ENCODE data around the gene PTPRN2. TPM values are rescaled to one million over a fixed set of nuclear protein-coding genes. Genes with fewer than 3 reads are reported as not detected.
A peak's percentile ranks its signal among the peaks of the same experiment; 100 is the strongest.
"Not testable (repeated sequence)": the region's sequence is repeated elsewhere in the genome, so short reads cannot be mapped to it uniquely, and the experiment has no call there.

PTPRN2 gene
- polyA plus RNA-seq, 1 donor from 2014 or later, result 1.6 TPM

GRCh38 chr7:158048569-158048968 is 539.1 kb downstream of the PTPRN2 start:
- Mint-ChIP-seq H3K27me3 (no peaks in the 10 kb centered on the region), H3K4me1 (no peaks in the 10 kb centered on the region), H3K4me3 (no peak overlapping the region), H3K9me3 (no peaks in the 10 kb centered on the region), H3K27ac (no peak overlapping the region), H3K36me3 (no peaks in the 10 kb centered on the region)

- H3K4me3 Mint-ChIP-seq, result no peak overlapping the region
- no peaks in the 10 kb centered on the region for H3K36me3 Mint-ChIP-seq
- H3K9me3 Mint-ChIP-seq, result no peaks in the 10 kb centered on the region
- no peaks in the 10 kb centered on the region for H3K27me3 Mint-ChIP-seq
- no peaks in the 10 kb centered on the region for H3K4me1 Mint-ChIP-seq
- H3K27ac Mint-ChIP-seq, result peak overlapping the region in 1 of 3 donors; percentile 63
Observed at GRCh38 chr7:158047391-158048059, 540.1 kb downstream of the PTPRN2 start.

- not testable (repeated sequence) for H3K9me3 Mint-ChIP-seq, H3K27me3 Mint-ChIP-seq, H3K4me1 Mint-ChIP-seq, H3K27ac Mint-ChIP-seq, H3K4me3 Mint-ChIP-seq, H3K36me3 Mint-ChIP-seq
Observed at GRCh38 chr7:158046246-158046645, 541.4 kb downstream of the PTPRN2 start.

GRCh38 chr7:158044482-158044823 is 543.2 kb downstream of the PTPRN2 start:
- H3K4me3 Mint-ChIP-seq, result no peak overlapping the region
- H3K36me3 Mint-ChIP-seq, result peaks cover 2% of the 10 kb centered on the region
- no peaks in the 10 kb centered on the region for H3K27me3 Mint-ChIP-seq
- no peaks in the 10 kb centered on the region for H3K4me1 Mint-ChIP-seq
- peaks cover 6 to 10% (median 7%) of the 10 kb centered on the region in 3 donors for H3K9me3 Mint-ChIP-seq
- H3K27ac Mint-ChIP-seq, result no peak overlapping the region

GRCh38 chr7:158043551-158044481 is 543.8 kb downstream of the PTPRN2 start:
- H3K4me3 Mint-ChIP-seq, result no peak overlapping the region
- H3K27me3 Mint-ChIP-seq, result no peaks in the 10 kb centered on the region
- H3K36me3 Mint-ChIP-seq, result peaks cover 2% of the 10 kb centered on the region
- no peak overlapping the region for H3K27ac Mint-ChIP-seq
- H3K9me3 Mint-ChIP-seq, result peaks cover 7 to 16% (median 8%) of the 10 kb centered on the region in 3 donors
- H3K4me1 Mint-ChIP-seq, result no peaks in the 10 kb centered on the region

GRCh38 chr7:158042156-158042880 is 545.3 kb downstream of the PTPRN2 start:
- Mint-ChIP-seq H3K4me3 (no peak overlapping the region), H3K4me1 (no peaks in the 10 kb centered on the region), H3K27me3 (no peaks in the 10 kb centered on the region), H3K36me3 (peaks cover 2% of the 10 kb centered on the region), H3K9me3 (peaks cover 9 to 25% (median 13%) of the 10 kb centered on the region in 3 donors), H3K27ac (no peak overlapping the region)

- H3K9me3 Mint-ChIP-seq, result peaks cover 9 to 25% (median 15%) of the 10 kb centered on the region in 3 donors
- no peaks in the 10 kb centered on the region for H3K27me3 Mint-ChIP-seq
- H3K36me3 Mint-ChIP-seq, result peaks cover 2% of the 10 kb centered on the region
- H3K4me3 Mint-ChIP-seq, result no peak overlapping the region
- no peaks in the 10 kb centered on the region for H3K4me1 Mint-ChIP-seq
- peak overlapping the region in 1 of 3 donors; percentile 27 for H3K27ac Mint-ChIP-seq
Observed at GRCh38 chr7:158040199-158040598, 547.4 kb downstream of the PTPRN2 start.

- Mint-ChIP-seq H3K27ac (no peak overlapping the region), H3K4me3 (no peak overlapping the region), H3K9me3 (peaks cover 9 to 29% (median 15%) of the 10 kb centered on the region in 3 donors), H3K4me1 (no peaks in the 10 kb centered on the region), H3K27me3 (no peaks in the 10 kb centered on the region), H3K36me3 (peaks cover 2% of the 10 kb centered on the region)
Observed at GRCh38 chr7:158039270-158039669, 548.4 kb downstream of the PTPRN2 start.

GRCh38 chr7:158037211-158037610 is 550.4 kb downstream of the PTPRN2 start:
- no peak overlapping the region for H3K27ac Mint-ChIP-seq
- H3K4me1 Mint-ChIP-seq, result no peaks in the 10 kb centered on the region
- no peaks in the 10 kb centered on the region for H3K27me3 Mint-ChIP-seq
- peaks cover 9 to 34% (median 20%) of the 10 kb centered on the region in 3 donors for H3K9me3 Mint-ChIP-seq
- H3K4me3 Mint-ChIP-seq, result no peak overlapping the region
- H3K36me3 Mint-ChIP-seq, result peaks cover 3% of the 10 kb centered on the region

GRCh38 chr7:158035343-158035742 is 552.3 kb downstream of the PTPRN2 start:
- Mint-ChIP-seq H3K36me3 (peaks cover 4% of the 10 kb centered on the region), H3K9me3 (peaks cover 9 to 33% (median 19%) of the 10 kb centered on the region in 3 donors), H3K4me1 (no peaks in the 10 kb centered on the region), H3K27me3 (no peaks in the 10 kb centered on the region), H3K27ac (no peak overlapping the region), H3K4me3 (no peak overlapping the region)

- peaks cover 3 to 25% (median 16%) of the 10 kb centered on the region in 3 donors for H3K9me3 Mint-ChIP-seq
- no peaks in the 10 kb centered on the region for H3K27me3 Mint-ChIP-seq
- H3K4me3 Mint-ChIP-seq, result no peak overlapping the region
- H3K4me1 Mint-ChIP-seq, result no peaks in the 10 kb centered on the region
- no peak overlapping the region for H3K27ac Mint-ChIP-seq
- peaks cover 4% of the 10 kb centered on the region for H3K36me3 Mint-ChIP-seq
Observed at GRCh38 chr7:158034571-158034970, 553.1 kb downstream of the PTPRN2 start.

GRCh38 chr7:158033925-158034324 is 553.7 kb downstream of the PTPRN2 start:
- H3K36me3 Mint-ChIP-seq, H3K4me1 Mint-ChIP-seq, H3K4me3 Mint-ChIP-seq, H3K27ac Mint-ChIP-seq, H3K27me3 Mint-ChIP-seq: not testable (repeated sequence)
- peaks cover 2 to 19% (median 14%) of the 10 kb centered on the region in 3 donors for H3K9me3 Mint-ChIP-seq

GRCh38 chr7:158033196-158033595 is 554.4 kb downstream of the PTPRN2 start:
- Mint-ChIP-seq H3K27me3 (no peaks in the 10 kb centered on the region), H3K4me3 (peak overlapping the region in 1 of 4 donors; percentile 35), H3K4me1 (no peaks in the 10 kb centered on the region)

GRCh38 chr7:158032561-158033115 is 555.0 kb downstream of the PTPRN2 start:
- Mint-ChIP-seq H3K27me3 (no peaks in the 10 kb centered on the region), H3K27ac (no peak overlapping the region), H3K4me3 (peak overlapping the region in 1 of 4 donors; percentile 24), H3K36me3 (peaks cover 4% of the 10 kb centered on the region), H3K9me3 (peaks cover 0 to 11% (median 11%) of the 10 kb centered on the region in 3 donors), H3K4me1 (no peaks in the 10 kb centered on the region)

More at GRCh38 chr7:158033196-158033595, 554.4 kb downstream of the PTPRN2 start:
- no peak overlapping the region for H3K27ac Mint-ChIP-seq
- peaks cover 4% of the 10 kb centered on the region for H3K36me3 Mint-ChIP-seq
- peaks cover 2 to 16% (median 14%) of the 10 kb centered on the region in 3 donors for H3K9me3 Mint-ChIP-seq
